Measurements from ENCODE around the gene FOXA1. TPM values are rescaled to one million over a fixed set of nuclear protein-coding genes. Genes with fewer than 3 reads are reported as not detected.

The FOXA1 gene
- total and polyA plus RNA-seq, 2 of the 4 experiments (the other 2 are of a cell fraction) = 0.18 to 0.31 TPM

DNA sequence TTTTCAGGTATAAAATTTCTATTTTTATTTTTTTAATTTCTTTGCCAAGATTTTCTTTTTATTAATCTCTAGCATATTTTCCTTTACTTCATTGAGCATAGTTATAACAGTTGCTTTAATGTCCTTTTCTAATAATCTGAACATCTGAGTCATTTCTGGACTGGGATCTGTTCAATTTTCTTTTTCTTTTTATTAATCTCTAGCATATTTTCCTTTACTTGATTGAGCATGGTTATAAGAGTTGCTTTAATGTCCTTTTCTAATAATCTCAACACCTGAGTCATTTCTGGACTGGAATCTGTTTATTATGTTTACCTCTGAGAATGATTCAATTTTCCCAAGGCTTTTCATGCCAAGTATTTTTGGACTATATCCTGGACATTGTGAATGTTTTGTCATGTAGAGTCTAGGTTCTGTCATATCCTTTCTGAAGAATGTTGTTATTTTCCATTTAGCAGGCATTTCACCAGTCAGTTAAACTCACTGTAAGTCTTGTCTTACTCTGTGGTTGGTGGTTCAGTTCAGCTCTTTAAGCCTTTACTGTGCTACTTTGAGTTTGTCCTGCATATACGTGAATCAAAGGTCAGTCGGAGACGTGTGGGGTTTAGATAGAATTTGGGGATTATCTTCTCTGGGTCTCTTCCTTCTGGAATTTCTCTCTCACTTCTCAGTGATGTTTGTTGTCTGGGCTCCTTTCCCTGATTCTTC lies 20.7 kb upstream of the FOXA1 start:
- Histone ChIP-seq H3K18ac (ENCODE audit: low read depth, low read length) (no peak overlapping the region), H2AK9ac (replicated peaks; ENCODE audit: low read depth, low read length, poor library complexity) (no peak overlapping the region), H3K9me1 (ENCODE audit: insufficient read depth, low read length) (no peaks in the 10 kb centered on the region), H3K4me1 (ENCODE audit: control insufficient read depth, insufficient read depth, low read length) (no peaks in the 10 kb centered on the region), H4K5ac (ENCODE audit: low read depth, low read length) (no peak overlapping the region), H4K91ac (ENCODE audit: insufficient read depth, low read depth, low read length) (no peak overlapping the region), H4K20me1 (ENCODE audit: insufficient read depth, low read length) (no peaks in the 10 kb centered on the region), H3K14ac (replicated peaks; ENCODE audit: low read depth, low read length) (no peak overlapping the region), H3K23ac (ENCODE audit: low read depth, low read length) (no peak overlapping the region), H3K9ac (ENCODE audit: low read depth, low read length) (no peak overlapping the region), H2AFZ (replicated peaks; ENCODE audit: low read length, poor library complexity) (no peak overlapping the region), H4K8ac (ENCODE audit: low read depth in 2 of 2, low read length in 2 of 2) (no peak overlapping the region), H3K56ac (ENCODE audit: extremely low read depth, insufficient read depth, low read length) (no peak overlapping the region), H3K9me3 (ENCODE audit: control insufficient read depth, insufficient read depth, low read length) (peaks cover 21% of the 10 kb centered on the region), H2BK120ac (ENCODE audit: low read depth, low read length) (no peak overlapping the region), H3K4me3 (ENCODE audit: insufficient read depth, low read depth, low read length) (no peak overlapping the region), H3K4me2 (ENCODE audit: low read depth, low read length) (no peak overlapping the region), H3K36me3 (ENCODE audit: control insufficient read depth, insufficient read depth, low read length) (no peaks in the 10 kb centered on the region), H2BK15ac (ENCODE audit: low read depth, low read length) (no peak overlapping the region), H2BK20ac (ENCODE audit: low read depth, low read length) (no peak overlapping the region), H3K79me1 (ENCODE audit: low read depth in 1 of 2, low read length in 2 of 2) (no peaks in the 10 kb centered on the region), H3K27ac (ENCODE audit: insufficient read depth, low read length) (no peak overlapping the region), H3K27me3 (ENCODE audit: control insufficient read depth, insufficient read depth, low read length) (peaks cover 13% of the 10 kb centered on the region), H2BK5ac (ENCODE audit: low read depth, low read length, poor library complexity, severe bottlenecking) (no peak overlapping the region), H3K4ac (ENCODE audit: low read depth, low read length) (no peak overlapping the region), H2AK5ac (ENCODE audit: low read depth, low read length) (no peak overlapping the region)
- CTCF ChIA-PET = interaction anchor here (0.5 to 0.7 kb wide), 2 partner anchors 383 to 402 kb away, joined by 3 read pairs; no protein-coding TSS in a partner anchor
- dilution Hi-C loops (cut with HindIII; ENCODE audit: low sequenced_read_pairs, unreplicated experiment) (no loop called here), intact Hi-C loops (cut with micrococcal nuclease) (no loop called here), in situ Hi-C loops (cut with MboI; ENCODE audit: low sequenced_read_pairs) (no loop called here)
- WGBS, 2 experiments (ENCODE audit: extremely low coverage in 2 of 2, insufficient read length in 1 of 2) = no CpG with 5 or more reads among the region's 3 CpGs
- POLR2A ChIA-PET (ENCODE audit: unreplicated experiment) = no interaction called here
- no peak for DNase-seq
- no TSS peak for BruUV-seq (replicated peaks)
- ATAC-seq (ENCODE audit: low read depth) = no peak
- TF ChIP-seq SMC3 (IDR thresholded peaks at IDR 0.05; ENCODE audit: low read depth, low read length) (no peak), MAZ (IDR thresholded peaks at IDR 0.05; ENCODE audit: borderline replicate concordance, low read depth, low read length) (no peak), RAD21 (IDR thresholded peaks at IDR 0.05; ENCODE audit: low read length) (no peak), RFX5 (IDR thresholded peaks at IDR 0.05; ENCODE audit: low read depth, low read length) (no peak), POLR2A (IDR thresholded peaks at IDR 0.05; ENCODE audit: low read depth, low read length) (no peak)
- TF ChIP-seq, protein P1, sequence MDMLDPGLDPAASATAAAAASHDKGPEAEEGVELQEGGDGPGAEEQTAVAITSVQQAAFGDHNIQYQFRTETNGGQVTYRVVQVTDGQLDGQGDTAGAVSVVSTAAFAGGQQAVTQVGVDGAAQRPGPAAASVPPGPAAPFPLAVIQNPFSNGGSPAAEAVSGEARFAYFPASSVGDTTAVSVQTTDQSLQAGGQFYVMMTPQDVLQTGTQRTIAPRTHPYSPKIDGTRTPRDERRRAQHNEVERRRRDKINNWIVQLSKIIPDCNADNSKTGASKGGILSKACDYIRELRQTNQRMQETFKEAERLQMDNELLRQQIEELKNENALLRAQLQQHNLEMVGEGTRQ (IDR thresholded peaks at IDR 0.05; ENCODE audit: low read depth, low read length) = no peak
